GM12801 (cell line): ENCODE data around the gene TRRAP.

Experiments used
- CTCF ChIP-seq: IDR thresholded peaks from one replicate; pipeline ENCODE4 v1.5.1; 2011; ENCODE audit warnings: control low read depth; ENCODE audit not compliant: insufficient read length; ENCODE audit errors: extremely low read depth

The TRRAP gene

GRCh38 chr7:99003419-99003818 lies 125.1 kb downstream of the TRRAP start:
- TF ChIP-seq CTCF: no peak

GRCh38 chr7:99004216-99004615 lies 125.9 kb downstream of the TRRAP start:
- no peak for TF ChIP-seq CTCF

- TF ChIP-seq CTCF: no peak
Measured at GRCh38 chr7:99004781-99005500, 126.6 kb downstream of the TRRAP start.

GRCh38 chr7:99005776-99006175 lies 127.4 kb downstream of the TRRAP start:
- no peak for TF ChIP-seq CTCF

GRCh38 chr7:99006739-99007424 lies 128.6 kb downstream of the TRRAP start:
- no peak for TF ChIP-seq CTCF

- TF ChIP-seq CTCF: no peak
Measured at GRCh38 chr7:99008181-99008631, 129.9 kb downstream of the TRRAP start.

- TF ChIP-seq CTCF: no peak
Measured at GRCh38 chr7:99008921-99009530, 130.7 kb downstream of the TRRAP start.
